ENCODE measurements around the gene IFT27. TPM values are rescaled to one million over a fixed set of nuclear protein-coding genes. Genes with fewer than 3 reads are reported as not detected.

IFT27 gene
- total and polyA plus RNA-seq, 2 of the 4 experiments (the other 2 are of a cell fraction) = 14.5 to 26.9 TPM

- Histone ChIP-seq H3K9me3 (ENCODE audit: control insufficient read depth, insufficient read depth, low read length) (no peaks in the 10 kb centered on the region), H3K23ac (ENCODE audit: low read depth, low read length) (no peak overlapping the region), H3K14ac (replicated peaks; ENCODE audit: low read depth, low read length) (no peak overlapping the region), H3K9me1 (ENCODE audit: insufficient read depth, low read length) (no peaks in the 10 kb centered on the region), H2AFZ (replicated peaks; ENCODE audit: low read length, poor library complexity) (no peak overlapping the region), H4K5ac (ENCODE audit: low read depth, low read length) (no peak overlapping the region), H3K9ac (ENCODE audit: low read depth, low read length) (no peak overlapping the region), H2AK9ac (replicated peaks; ENCODE audit: low read depth, low read length, poor library complexity) (no peak overlapping the region), H3K27me3 (ENCODE audit: control insufficient read depth, insufficient read depth, low read length) (peaks cover 27% of the 10 kb centered on the region), H4K20me1 (ENCODE audit: insufficient read depth, low read length) (no peaks in the 10 kb centered on the region), H4K8ac (ENCODE audit: low read depth in 2 of 2, low read length in 2 of 2) (no peak overlapping the region), H2BK15ac (ENCODE audit: low read depth, low read length) (no peak overlapping the region), H2BK20ac (ENCODE audit: low read depth, low read length) (no peak overlapping the region), H3K36me3 (ENCODE audit: control insufficient read depth, insufficient read depth, low read length) (no peaks in the 10 kb centered on the region), H4K91ac (ENCODE audit: insufficient read depth, low read depth, low read length) (no peak overlapping the region), H3K4me2 (ENCODE audit: low read depth, low read length) (no peak overlapping the region), H3K18ac (ENCODE audit: low read depth, low read length) (no peak overlapping the region), H3K56ac (ENCODE audit: extremely low read depth, insufficient read depth, low read length) (no peak overlapping the region), H2BK5ac (ENCODE audit: low read depth, low read length, poor library complexity, severe bottlenecking) (no peak overlapping the region), H2AK5ac (ENCODE audit: low read depth, low read length) (no peak overlapping the region), H3K4ac (ENCODE audit: low read depth, low read length) (no peak overlapping the region), H3K79me1 (ENCODE audit: low read depth in 1 of 2, low read length in 2 of 2) (no peaks in the 10 kb centered on the region), H3K4me1 (ENCODE audit: control insufficient read depth, insufficient read depth, low read length) (no peaks in the 10 kb centered on the region), H3K27ac (ENCODE audit: insufficient read depth, low read length) (no peak overlapping the region), H3K4me3 (ENCODE audit: insufficient read depth, low read depth, low read length) (no peak overlapping the region), H2BK120ac (ENCODE audit: low read depth, low read length) (no peak overlapping the region)
- POLR2A ChIA-PET (ENCODE audit: unreplicated experiment) = no interaction called here
- WGBS, 2 experiments (ENCODE audit: extremely low coverage in 2 of 2, insufficient read length in 1 of 2) = no CpG with 5 or more reads among the region's 7 CpGs
- ATAC-seq (ENCODE audit: low read depth) = no peak
- intact Hi-C loops (cut with micrococcal nuclease) = loop anchor here (5.0 kb wide), 1 partner anchor 209 kb away; no protein-coding TSS in a partner anchor
- CTCF ChIA-PET = interaction anchor here (1.8 kb wide), 1 partner anchor 14 kb away, joined by 4 read pairs; no protein-coding TSS in a partner anchor
- BruUV-seq (replicated peaks) = no TSS peak
- dilution Hi-C loops (cut with HindIII; ENCODE audit: low sequenced_read_pairs, unreplicated experiment) = no loop called here
- TF ChIP-seq, protein P1, sequence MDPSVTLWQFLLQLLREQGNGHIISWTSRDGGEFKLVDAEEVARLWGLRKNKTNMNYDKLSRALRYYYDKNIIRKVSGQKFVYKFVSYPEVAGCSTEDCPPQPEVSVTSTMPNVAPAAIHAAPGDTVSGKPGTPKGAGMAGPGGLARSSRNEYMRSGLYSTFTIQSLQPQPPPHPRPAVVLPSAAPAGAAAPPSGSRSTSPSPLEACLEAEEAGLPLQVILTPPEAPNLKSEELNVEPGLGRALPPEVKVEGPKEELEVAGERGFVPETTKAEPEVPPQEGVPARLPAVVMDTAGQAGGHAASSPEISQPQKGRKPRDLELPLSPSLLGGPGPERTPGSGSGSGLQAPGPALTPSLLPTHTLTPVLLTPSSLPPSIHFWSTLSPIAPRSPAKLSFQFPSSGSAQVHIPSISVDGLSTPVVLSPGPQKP (IDR thresholded peaks at IDR 0.05; ENCODE audit: borderline replicate concordance, low read depth, low read length) = no peak
- TF ChIP-seq POLR2A (IDR thresholded peaks at IDR 0.05; ENCODE audit: low read depth, low read length) = no peak
- TF ChIP-seq, protein P2, sequence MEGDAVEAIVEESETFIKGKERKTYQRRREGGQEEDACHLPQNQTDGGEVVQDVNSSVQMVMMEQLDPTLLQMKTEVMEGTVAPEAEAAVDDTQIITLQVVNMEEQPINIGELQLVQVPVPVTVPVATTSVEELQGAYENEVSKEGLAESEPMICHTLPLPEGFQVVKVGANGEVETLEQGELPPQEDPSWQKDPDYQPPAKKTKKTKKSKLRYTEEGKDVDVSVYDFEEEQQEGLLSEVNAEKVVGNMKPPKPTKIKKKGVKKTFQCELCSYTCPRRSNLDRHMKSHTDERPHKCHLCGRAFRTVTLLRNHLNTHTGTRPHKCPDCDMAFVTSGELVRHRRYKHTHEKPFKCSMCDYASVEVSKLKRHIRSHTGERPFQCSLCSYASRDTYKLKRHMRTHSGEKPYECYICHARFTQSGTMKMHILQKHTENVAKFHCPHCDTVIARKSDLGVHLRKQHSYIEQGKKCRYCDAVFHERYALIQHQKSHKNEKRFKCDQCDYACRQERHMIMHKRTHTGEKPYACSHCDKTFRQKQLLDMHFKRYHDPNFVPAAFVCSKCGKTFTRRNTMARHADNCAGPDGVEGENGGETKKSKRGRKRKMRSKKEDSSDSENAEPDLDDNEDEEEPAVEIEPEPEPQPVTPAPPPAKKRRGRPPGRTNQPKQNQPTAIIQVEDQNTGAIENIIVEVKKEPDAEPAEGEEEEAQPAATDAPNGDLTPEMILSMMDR (conservative IDR thresholded peaks at IDR 0.05; ENCODE audit: low read depth, low read length) = no peak
- in situ Hi-C loops (cut with MboI; ENCODE audit: low sequenced_read_pairs) = no loop called here
- DNase-seq = no peak
These were observed 19.9 kb downstream of the IFT27 start for GRCh38 chr22:36756031-36756430.

All from IMR-90 (cell line).